NB4 (cell line): ENCODE results near the gene FANCC.

Source experiments
- CTCF ChIP-seq: IDR thresholded peaks from one replicate; pipeline ENCODE4 v1.5.1; 2012; ENCODE audit warnings: low read depth, low read length
- MAX ChIP-seq: IDR thresholded peaks from 2 replicates; pipeline ENCODE4 v1.6.1; 2011; ENCODE audit warnings: low read depth, low read length
- MYC ChIP-seq: IDR thresholded peaks from 2 replicates; pipeline ENCODE4 v1.6.1; 2011; ENCODE audit warnings: low read depth, low read length
- POLR2A ChIP-seq: IDR thresholded peaks from 2 replicates; pipeline ENCODE4 v1.6.1; 2011; ENCODE audit warnings: mild to moderate bottlenecking; ENCODE audit not compliant: insufficient read length; ENCODE audit errors: extremely low read depth

- TF ChIP-seq POLR2A, result no peak
- no peak for TF ChIP-seq CTCF
- no peak for TF ChIP-seq MAX
- TF ChIP-seq MYC, result no peak
Observed at GRCh38 chr9:95249986-95250385, 67.5 kb downstream of the FANCC start.
